Testis (tissue), 3 donors: ENCODE results near the gene ALG1L2. TPM values are rescaled to one million over a fixed set of nuclear protein-coding genes. Genes with fewer than 3 reads are reported as not detected.
"Not testable (repeated sequence)": the region's sequence is repeated elsewhere in the genome, so short reads cannot be mapped to it uniquely, and the experiment has no call there.

Source experiments
- DNase-seq: peaks from one replicate; pipeline ENCODE4 v3.0.0-alpha.2; 2019
- H3K27ac ChIP-seq, 2 donors: fragments of 200-600 bp; sonication (generic); one replicate each; pipeline ENCODE4 v1.5.1; 2019
- H3K27me3 ChIP-seq: fragments of 200-600 bp; sonication (generic); one replicate; pipeline ENCODE4 v1.5.1; 2019
- H3K36me3 ChIP-seq: fragments of 200-600 bp; sonication (generic); one replicate; pipeline ENCODE4 v1.5.1; 2017; ENCODE audit warnings: low read depth; ENCODE audit errors: missing control alignments
- H3K4me1 ChIP-seq: fragments of 200-600 bp; sonication (generic); one replicate; pipeline ENCODE4 v1.5.1; 2019
- H3K4me3 ChIP-seq, 2 donors: fragments of 200-600 bp; sonication (generic); one replicate each; pipeline ENCODE4 v1.5.1; 2017 to 2019
- H3K9me3 ChIP-seq: fragments of 200-600 bp; sonication (generic); one replicate; pipeline ENCODE4 v1.5.1; 2017
- POLR2A ChIP-seq: fragments of 450-650 bp; IDR thresholded peaks from one replicate; pipeline ENCODE4 v1.6.1; 2017; ENCODE audit warnings: antibody characterized with exemption, mild to moderate bottlenecking, moderate library complexity
- WGBS, 2 donors: methylation state at CpG; one replicate each; pipeline ENCODE4 v1.1.5; 2018; 5-methylcytosine and 5-hydroxymethylcytosine counted together
- intact Hi-C: fragments of 100-400 bp; cut with DNase I; formaldehyde crosslinking; loops from one replicate; pipeline ENCODE4 v1.15.1; 2023; ENCODE audit warnings: low total_unique reads
- polyA plus RNA-seq: library from polyadenylated mRNA; stranded (reverse); fragments of 350-450 nt; fragmentation: Illumina TruSeq; extraction: RNeasy Lipid Tissue Mini Kit (QIAGEN cat#74804); gene quantifications from one replicate; pipeline ENCODE4 v1.2.3, GENCODE V29; 2014; ENCODE audit warnings: low read depth, low replicate concordance; ENCODE audit not compliant: insufficient read depth
- total RNA-seq, 2 donors: library from RNA; depleted of rRNA; stranded (reverse); fragments of >200 nt; gene quantifications; one replicate each; pipeline ENCODE4 v1.2.3, GENCODE V29; 2016
- TF ChIP-seq, protein P1 (sequence below), 3 experiments: fragments of 450-650 bp in 2 of 3; fragments of 200-600 bp in 1 of 3; sonication (generic) in 1 of 3; IDR thresholded peaks; one replicate each; pipeline ENCODE4 v1.5.1; 2016 to 2019; ENCODE audit warnings: antibody characterized with exemption in 3 of 3, mild to moderate bottlenecking in 2 of 3, moderate library complexity in 1 of 3

The ALG1L2 gene
- total and polyA plus RNA-seq, 3 donors from 2014 or later, result not detected

DNA sequence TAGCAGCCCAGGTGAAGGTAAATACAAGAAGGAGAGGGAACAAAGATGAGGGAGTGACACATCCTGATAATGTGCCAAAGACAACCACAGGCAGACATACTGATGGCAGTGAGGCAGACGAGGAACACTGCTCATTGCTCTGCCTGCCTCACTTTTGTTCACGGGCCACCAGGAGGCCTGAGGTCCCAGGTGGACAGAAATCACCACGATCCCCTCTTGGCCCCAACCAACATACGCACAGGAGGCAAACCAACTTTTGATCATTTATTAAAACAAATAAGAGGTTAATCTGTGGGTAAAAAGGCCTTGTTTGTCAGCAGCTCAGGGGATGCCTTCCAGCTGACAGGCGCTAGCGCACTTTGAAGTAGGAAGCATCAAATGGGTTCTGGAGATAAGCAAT lies 4.2 kb downstream of the ALG1L2 start:
- no peaks in the 10 kb centered on the region for H3K4me1 ChIP-seq
- no peak overlapping the region for H3K27ac ChIP-seq
- no peak for DNase-seq
- no peaks in the 10 kb centered on the region for H3K9me3 ChIP-seq
- TF ChIP-seq, protein P1, sequence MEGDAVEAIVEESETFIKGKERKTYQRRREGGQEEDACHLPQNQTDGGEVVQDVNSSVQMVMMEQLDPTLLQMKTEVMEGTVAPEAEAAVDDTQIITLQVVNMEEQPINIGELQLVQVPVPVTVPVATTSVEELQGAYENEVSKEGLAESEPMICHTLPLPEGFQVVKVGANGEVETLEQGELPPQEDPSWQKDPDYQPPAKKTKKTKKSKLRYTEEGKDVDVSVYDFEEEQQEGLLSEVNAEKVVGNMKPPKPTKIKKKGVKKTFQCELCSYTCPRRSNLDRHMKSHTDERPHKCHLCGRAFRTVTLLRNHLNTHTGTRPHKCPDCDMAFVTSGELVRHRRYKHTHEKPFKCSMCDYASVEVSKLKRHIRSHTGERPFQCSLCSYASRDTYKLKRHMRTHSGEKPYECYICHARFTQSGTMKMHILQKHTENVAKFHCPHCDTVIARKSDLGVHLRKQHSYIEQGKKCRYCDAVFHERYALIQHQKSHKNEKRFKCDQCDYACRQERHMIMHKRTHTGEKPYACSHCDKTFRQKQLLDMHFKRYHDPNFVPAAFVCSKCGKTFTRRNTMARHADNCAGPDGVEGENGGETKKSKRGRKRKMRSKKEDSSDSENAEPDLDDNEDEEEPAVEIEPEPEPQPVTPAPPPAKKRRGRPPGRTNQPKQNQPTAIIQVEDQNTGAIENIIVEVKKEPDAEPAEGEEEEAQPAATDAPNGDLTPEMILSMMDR (IDR thresholded peaks at IDR 0.05), result no peak
- no peak for TF ChIP-seq POLR2A
- no peak overlapping the region for H3K4me3 ChIP-seq
- no peaks in the 10 kb centered on the region for H3K27me3 ChIP-seq
- intact Hi-C loops, result no loop called here
- WGBS, 2 donors, result 58 to 78% methylated on average over 6 of the region's 6 CpGs
- H3K36me3 ChIP-seq, result no peaks in the 10 kb centered on the region

DNA sequence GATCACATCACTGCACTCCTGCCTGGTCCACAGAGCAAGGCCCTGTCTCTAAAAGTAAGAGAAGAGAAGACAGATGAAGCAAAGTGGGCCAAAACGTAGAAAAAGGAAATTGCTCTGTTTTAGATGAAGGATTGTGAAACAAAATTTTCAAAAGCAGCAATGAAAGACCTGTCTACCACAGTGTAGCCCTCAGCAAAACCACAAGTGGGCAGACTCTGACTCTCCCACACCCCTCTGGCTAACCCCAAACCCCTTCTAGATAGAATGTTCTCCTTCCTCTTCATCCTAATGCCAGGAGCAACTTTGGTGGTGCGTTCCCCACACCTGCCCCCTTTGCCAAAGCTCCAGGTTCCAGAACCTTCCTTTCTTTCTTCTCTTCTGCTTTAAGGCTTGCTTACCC lies 5.0 kb downstream of the ALG1L2 start:
- H3K27me3 ChIP-seq, H3K36me3 ChIP-seq, DNase-seq, H3K4me1 ChIP-seq, H3K9me3 ChIP-seq, intact Hi-C loops, H3K27ac ChIP-seq, H3K4me3 ChIP-seq: not testable (repeated sequence)
- WGBS, 2 donors, result 68 to 77% methylated on average over 2 of the region's 2 CpGs

DNA sequence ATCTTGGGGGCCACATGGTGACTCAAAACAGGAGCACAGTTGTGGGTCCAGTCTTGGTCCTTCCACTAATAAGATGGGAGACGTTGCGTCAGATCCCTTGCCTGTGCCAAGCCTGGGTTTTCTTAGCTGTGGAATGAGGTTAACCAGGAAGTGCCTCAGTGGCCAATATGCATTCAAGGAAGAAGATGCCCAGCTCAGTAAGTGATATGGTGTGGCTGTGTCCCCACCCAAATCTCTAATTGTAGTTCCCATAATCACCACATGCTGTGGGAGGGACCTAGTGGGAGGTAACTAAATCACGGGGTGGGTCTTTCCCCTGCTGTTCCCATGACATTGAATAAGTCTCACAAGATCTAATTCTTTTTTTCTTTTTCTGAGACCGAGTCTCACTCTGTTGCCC lies 6.4 kb downstream of the ALG1L2 start:
- Histone ChIP-seq H3K4me1 (no peaks in the 10 kb centered on the region), H3K36me3 (no peaks in the 10 kb centered on the region), H3K9me3 (no peaks in the 10 kb centered on the region), H3K27ac (no peak overlapping the region), H3K4me3 (no peak overlapping the region), H3K27me3 (no peaks in the 10 kb centered on the region)
- intact Hi-C loops, result no loop called here
- TF ChIP-seq, protein P1 (IDR thresholded peaks at IDR 0.05), result no peak
- no peak for DNase-seq
- WGBS, 2 donors, result 51 to 69% methylated on average over 4 of the region's 4 CpGs

DNA sequence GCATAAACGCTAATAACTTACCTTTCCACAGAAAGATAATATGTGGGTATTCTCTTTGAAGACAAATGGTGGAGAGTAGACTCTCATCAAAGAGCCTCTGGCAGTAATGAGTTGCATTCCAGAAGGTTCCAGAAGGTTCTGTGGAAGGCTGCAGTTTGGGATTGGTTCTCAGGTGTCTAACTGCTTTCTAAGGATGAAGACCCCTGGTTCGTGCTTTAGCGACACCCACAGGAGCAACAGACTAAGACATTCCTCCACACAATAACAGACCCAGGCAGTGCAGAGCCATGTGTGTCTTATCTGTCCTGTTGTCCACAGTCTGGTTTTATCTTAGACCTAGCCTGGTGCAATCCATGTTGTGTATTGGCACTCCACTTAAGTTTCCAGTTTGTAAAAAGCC lies 9.1 kb downstream of the ALG1L2 start:
- H3K9me3 ChIP-seq, H3K36me3 ChIP-seq, intact Hi-C loops, DNase-seq, H3K27me3 ChIP-seq, H3K4me3 ChIP-seq, H3K4me1 ChIP-seq, H3K27ac ChIP-seq: not testable (repeated sequence)
- WGBS, 2 donors, result 64% methylated on average over 2 to 3 of the region's 3 CpGs

DNA sequence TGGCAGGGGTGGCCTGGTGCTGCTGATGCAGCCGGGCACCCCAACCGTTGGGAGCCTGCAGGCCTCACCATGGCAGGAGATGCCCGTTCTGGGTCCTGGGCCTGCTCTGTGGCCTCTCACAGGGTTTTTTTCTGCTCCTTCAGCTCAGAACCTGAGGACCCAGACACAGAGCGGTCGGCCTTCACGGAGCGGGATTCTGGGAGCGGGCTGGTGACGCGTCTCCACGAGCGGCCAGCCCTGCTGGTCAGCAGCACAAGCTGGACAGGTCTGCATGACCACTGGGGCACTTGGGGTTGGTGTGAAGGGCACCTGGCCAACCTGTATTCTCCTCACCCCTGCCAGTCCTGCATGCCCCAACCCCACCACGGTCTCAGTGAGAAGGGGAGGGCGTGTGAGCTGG lies 10.3 kb downstream of the ALG1L2 start:
- TF ChIP-seq POLR2A, result no peak
- Histone ChIP-seq H3K4me3 (no peak overlapping the region), H3K9me3 (no peaks in the 10 kb centered on the region), H3K27me3 (no peaks in the 10 kb centered on the region), H3K36me3 (no peaks in the 10 kb centered on the region), H3K4me1 (no peaks in the 10 kb centered on the region), H3K27ac (no peak overlapping the region)
- intact Hi-C loops, result no loop called here
- 93 to 100% methylated on average over 2 to 14 of the region's 14 CpGs for WGBS, 2 donors
- no peak for DNase-seq

DNA sequence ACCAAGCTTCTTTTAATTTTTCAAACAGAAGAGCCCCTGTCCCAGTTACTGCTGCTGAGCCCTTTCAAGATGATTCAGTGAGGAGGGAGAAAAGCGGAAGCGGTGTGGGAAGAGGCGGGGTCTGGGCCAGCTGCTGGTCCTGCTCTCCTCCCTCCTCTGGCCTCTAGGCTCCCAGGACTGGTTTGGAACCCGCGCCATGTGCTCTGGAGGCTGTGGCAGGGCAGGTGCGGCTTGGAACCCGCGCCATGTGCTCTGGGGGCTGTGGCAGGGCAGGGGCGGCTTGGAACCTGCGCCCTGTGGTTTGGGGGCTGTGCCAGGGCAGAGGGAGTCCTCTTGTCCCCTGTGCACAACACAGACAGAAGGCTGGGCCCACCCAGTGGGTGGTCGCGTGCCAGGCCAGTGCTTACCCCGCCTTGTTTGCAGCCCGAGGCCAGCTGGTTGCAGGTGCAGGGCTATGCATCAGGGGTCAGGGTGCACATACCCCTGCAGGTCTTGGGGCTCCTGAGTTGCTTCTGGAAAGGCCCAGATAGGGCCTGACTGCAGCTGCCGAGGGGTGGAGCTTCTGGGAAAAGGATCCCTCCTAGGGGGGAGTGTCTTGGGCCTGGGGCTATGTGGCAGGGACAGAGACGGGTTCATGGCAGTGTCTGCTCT lies 12.2 kb downstream of the ALG1L2 start:
- no peak for TF ChIP-seq POLR2A
- TF ChIP-seq, protein P1 (IDR thresholded peaks at IDR 0.05), result no peak
- H3K9me3 ChIP-seq, result no peaks in the 10 kb centered on the region
- H3K27ac ChIP-seq, result no peak overlapping the region
- DNase-seq, result no peak
- no peaks in the 10 kb centered on the region for H3K36me3 ChIP-seq
- WGBS, 2 donors, result 74 to 76% methylated on average over 7 to 16 of the region's 16 CpGs
- H3K27me3 ChIP-seq, result no peaks in the 10 kb centered on the region
- H3K4me1 ChIP-seq, result no peaks in the 10 kb centered on the region
- no peak overlapping the region for H3K4me3 ChIP-seq
- intact Hi-C loops, result no loop called here

DNA sequence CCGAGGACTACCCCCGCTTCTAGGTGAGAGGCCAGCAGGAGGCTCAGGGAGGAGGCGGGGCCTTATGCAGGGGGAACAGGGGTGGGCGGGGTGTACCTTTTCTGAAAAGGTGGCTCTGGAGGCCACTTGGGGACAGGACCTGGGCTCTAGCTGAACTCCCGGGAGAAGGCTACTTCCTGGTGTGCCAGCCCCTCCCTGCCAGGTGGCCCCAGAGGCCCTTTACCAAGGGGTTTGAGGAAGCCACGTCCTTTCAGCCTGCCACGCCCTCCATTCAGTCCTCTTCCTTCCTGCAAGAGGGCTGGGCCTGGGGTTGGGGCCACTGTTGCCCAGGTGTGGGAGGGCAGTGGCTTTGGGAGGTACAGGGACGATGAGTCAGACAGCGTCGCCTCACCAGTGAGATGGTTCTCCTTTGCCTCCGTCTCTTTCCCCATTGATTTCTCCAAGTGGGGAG lies 12.9 kb downstream of the ALG1L2 start:
- H3K27me3 ChIP-seq, H3K36me3 ChIP-seq, H3K27ac ChIP-seq, H3K4me3 ChIP-seq, H3K4me1 ChIP-seq, DNase-seq, intact Hi-C loops, H3K9me3 ChIP-seq: not testable (repeated sequence)
- 76 to 81% methylated on average over 4 to 8 of the region's 11 CpGs for WGBS, 2 donors

DNA sequence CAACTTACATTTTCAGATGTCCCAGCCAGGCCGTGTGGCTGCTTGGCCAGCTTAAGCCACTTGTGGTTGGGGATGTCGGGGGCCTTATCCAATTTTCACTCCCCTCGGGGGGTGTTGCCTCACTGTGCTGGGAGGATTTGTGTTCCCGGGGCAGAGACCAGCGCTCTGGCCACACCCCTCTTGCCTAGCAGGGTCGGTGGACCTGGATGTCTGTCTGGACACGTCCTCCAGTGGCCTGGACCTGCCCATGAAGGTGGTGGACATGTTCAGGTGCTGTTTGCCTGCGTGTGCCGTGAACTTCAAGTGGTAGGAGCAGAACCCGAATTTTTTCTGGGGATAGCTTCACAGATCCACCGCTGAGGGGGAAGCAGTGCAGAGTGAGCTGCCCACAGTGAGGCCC lies 14.2 kb downstream of the ALG1L2 start:
- H3K27ac ChIP-seq, H3K27me3 ChIP-seq, DNase-seq, H3K4me1 ChIP-seq, H3K9me3 ChIP-seq, H3K4me3 ChIP-seq, H3K36me3 ChIP-seq, intact Hi-C loops: not testable (repeated sequence)
- WGBS, 2 donors, result 38 to 68% methylated on average over 5 to 11 of the region's 11 CpGs

DNA sequence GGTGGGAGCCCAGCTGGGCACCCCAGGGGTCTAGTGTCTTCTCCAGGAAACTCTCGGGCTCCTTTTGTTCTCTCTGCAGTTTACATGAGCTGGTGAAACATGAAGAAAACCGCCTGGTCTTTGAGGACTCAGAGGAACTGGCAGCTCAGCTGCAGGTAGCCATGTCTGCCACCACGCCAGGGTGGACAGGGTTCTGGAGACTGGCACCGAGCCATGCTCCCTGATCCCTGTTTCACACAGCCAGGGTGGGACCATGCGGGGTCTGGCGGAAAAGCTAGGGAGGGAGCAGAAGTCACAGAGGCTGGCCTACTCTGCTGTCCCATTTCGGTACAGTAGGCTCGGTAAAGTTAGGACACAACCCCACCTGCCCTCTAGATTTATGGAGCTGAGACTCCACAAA lies 15.5 kb downstream of the ALG1L2 start:
- H3K4me1 ChIP-seq, H3K27ac ChIP-seq, H3K36me3 ChIP-seq, H3K4me3 ChIP-seq, DNase-seq, H3K27me3 ChIP-seq, intact Hi-C loops, H3K9me3 ChIP-seq: not testable (repeated sequence)
- WGBS, 2 donors, result 79 to 81% methylated on average over 8 of the region's 8 CpGs
